Stimulated activated memory B cell treated with anti-CD40 and anti-IgM and Interleukin-4, amounts not matched to agents 10 μg/mL and 1 μg/mL and 100 μg/mL, for 72 hours (primary cell): ENCODE measurements around the gene ALOX5.

Experiments used
- ATAC-seq: fragments of 150-1000 bp; cut with Tn5 transposase; 2 replicates; pipeline ENCODE4 v1.10.0; 2021
- H3K27ac Mint-ChIP-seq: one replicate; pipeline ENCODE4 v1.8.0; 2022; ENCODE audit warnings: mild to moderate bottlenecking, mixed read lengths
- H3K27me3 Mint-ChIP-seq: one replicate; pipeline ENCODE4 v1.8.0; 2022; ENCODE audit warnings: mixed read lengths
- H3K36me3 Mint-ChIP-seq: one replicate; pipeline ENCODE4 v1.8.0; 2022; ENCODE audit warnings: mixed read lengths
- H3K4me1 Mint-ChIP-seq: one replicate; pipeline ENCODE4 v1.8.0; 2022; ENCODE audit warnings: mixed read lengths
- H3K4me3 Mint-ChIP-seq: one replicate; pipeline ENCODE4 v1.8.0; 2022; ENCODE audit warnings: mild to moderate bottlenecking, moderate library complexity, mixed read lengths
- H3K9me3 Mint-ChIP-seq: one replicate; pipeline ENCODE4 v1.8.0; 2022; ENCODE audit warnings: mixed read lengths

Gene ALOX5

GRCh38 chr10:45450866-45451265 is 76.8 kb downstream of the ALOX5 start:
- Mint-ChIP-seq H3K27me3 (no peaks in the 10 kb centered on the region), H3K27ac (peak overlapping the region; percentile 27), H3K9me3 (peaks cover 4% of the 10 kb centered on the region), H3K4me1 (peaks cover 40% of the 10 kb centered on the region), H3K4me3 (no peak overlapping the region), H3K36me3 (peaks cover 32% of the 10 kb centered on the region)
- no peak for ATAC-seq

- H3K9me3 Mint-ChIP-seq = peaks cover 4% of the 10 kb centered on the region
- no peak for ATAC-seq
- no peaks in the 10 kb centered on the region for H3K27me3 Mint-ChIP-seq
- peak overlapping the region; percentile 27 for H3K27ac Mint-ChIP-seq
- no peak overlapping the region for H3K4me3 Mint-ChIP-seq
- peaks cover 32% of the 10 kb centered on the region for H3K36me3 Mint-ChIP-seq
- H3K4me1 Mint-ChIP-seq = peaks cover 44% of the 10 kb centered on the region
These were observed 77.4 kb downstream of the ALOX5 start for GRCh38 chr10:45451407-45451806.

GRCh38 chr10:45452268-45452667 is 78.3 kb downstream of the ALOX5 start:
- Mint-ChIP-seq H3K36me3 (peaks cover 32% of the 10 kb centered on the region), H3K4me3 (no peak overlapping the region), H3K27ac (peak overlapping the region; percentile 93), H3K9me3 (peaks cover 4% of the 10 kb centered on the region), H3K27me3 (no peaks in the 10 kb centered on the region), H3K4me1 (peaks cover 44% of the 10 kb centered on the region)
- ATAC-seq = no peak

- Mint-ChIP-seq H3K4me1 (peaks cover 44% of the 10 kb centered on the region), H3K27ac (peak overlapping the region; percentile 93), H3K27me3 (no peaks in the 10 kb centered on the region), H3K4me3 (no peak overlapping the region), H3K36me3 (peaks cover 38% of the 10 kb centered on the region), H3K9me3 (peaks cover 4% of the 10 kb centered on the region)
- ATAC-seq = peak; percentile 20
These were observed 78.9 kb downstream of the ALOX5 start for GRCh38 chr10:45452743-45453452.

GRCh38 chr10:45453639-45454255 is 79.7 kb downstream of the ALOX5 start:
- peak overlapping the region; percentile 8 for H3K4me3 Mint-ChIP-seq
- ATAC-seq = peak; percentile 74
- peaks cover 46% of the 10 kb centered on the region for H3K36me3 Mint-ChIP-seq
- no peaks in the 10 kb centered on the region for H3K27me3 Mint-ChIP-seq
- H3K4me1 Mint-ChIP-seq = peaks cover 47% of the 10 kb centered on the region
- H3K9me3 Mint-ChIP-seq = peaks cover 4% of the 10 kb centered on the region
- peak overlapping the region; percentile 93 for H3K27ac Mint-ChIP-seq

- H3K27ac Mint-ChIP-seq = peak overlapping the region; percentile 93
- ATAC-seq = no peak
- H3K36me3 Mint-ChIP-seq = peaks cover 51% of the 10 kb centered on the region
- H3K4me3 Mint-ChIP-seq = no peak overlapping the region
- no peaks in the 10 kb centered on the region for H3K27me3 Mint-ChIP-seq
- H3K4me1 Mint-ChIP-seq = peaks cover 52% of the 10 kb centered on the region
- H3K9me3 Mint-ChIP-seq = peaks cover 4% of the 10 kb centered on the region
These were observed 80.2 kb downstream of the ALOX5 start for GRCh38 chr10:45454262-45454661.

GRCh38 chr10:45454859-45455258 is 80.8 kb downstream of the ALOX5 start:
- no peak for ATAC-seq
- Mint-ChIP-seq H3K4me1 (peaks cover 58% of the 10 kb centered on the region), H3K36me3 (peaks cover 52% of the 10 kb centered on the region), H3K27ac (peak overlapping the region; percentile 93), H3K27me3 (no peaks in the 10 kb centered on the region), H3K9me3 (peaks cover 4% of the 10 kb centered on the region), H3K4me3 (no peak overlapping the region)

GRCh38 chr10:45456233-45456632 is 82.2 kb downstream of the ALOX5 start:
- Mint-ChIP-seq H3K27me3 (no peaks in the 10 kb centered on the region), H3K4me3 (no peak overlapping the region), H3K27ac (peak overlapping the region; percentile 93), H3K4me1 (peaks cover 69% of the 10 kb centered on the region), H3K36me3 (peaks cover 53% of the 10 kb centered on the region), H3K9me3 (peaks cover 4% of the 10 kb centered on the region)
- no peak for ATAC-seq

GRCh38 chr10:45456822-45457221 is 82.8 kb downstream of the ALOX5 start:
- ATAC-seq = no peak
- no peaks in the 10 kb centered on the region for H3K27me3 Mint-ChIP-seq
- H3K36me3 Mint-ChIP-seq = peaks cover 48% of the 10 kb centered on the region
- H3K4me1 Mint-ChIP-seq = peaks cover 69% of the 10 kb centered on the region
- no peak overlapping the region for H3K4me3 Mint-ChIP-seq
- H3K27ac Mint-ChIP-seq = peak overlapping the region; percentile 93
- H3K9me3 Mint-ChIP-seq = no peaks in the 10 kb centered on the region

GRCh38 chr10:45457487-45457886 is 83.5 kb downstream of the ALOX5 start:
- no peaks in the 10 kb centered on the region for H3K9me3 Mint-ChIP-seq
- peak overlapping the region; percentile 93 for H3K27ac Mint-ChIP-seq
- no peak for ATAC-seq
- H3K36me3 Mint-ChIP-seq = peaks cover 48% of the 10 kb centered on the region
- no peak overlapping the region for H3K4me3 Mint-ChIP-seq
- H3K4me1 Mint-ChIP-seq = peaks cover 76% of the 10 kb centered on the region
- no peaks in the 10 kb centered on the region for H3K27me3 Mint-ChIP-seq

- ATAC-seq = peak; percentile 74
- peak overlapping the region; percentile 93 for H3K27ac Mint-ChIP-seq
- peaks cover 78% of the 10 kb centered on the region for H3K4me1 Mint-ChIP-seq
- H3K27me3 Mint-ChIP-seq = no peaks in the 10 kb centered on the region
- H3K4me3 Mint-ChIP-seq = peak overlapping the region; percentile 74
- no peaks in the 10 kb centered on the region for H3K9me3 Mint-ChIP-seq
- peaks cover 48% of the 10 kb centered on the region for H3K36me3 Mint-ChIP-seq
These were observed 86.3 kb downstream of the ALOX5 start for GRCh38 chr10:45460235-45460878.

- Mint-ChIP-seq H3K4me3 (peak overlapping the region; percentile 74), H3K4me1 (peaks cover 78% of the 10 kb centered on the region), H3K27ac (peak overlapping the region; percentile 93), H3K9me3 (no peaks in the 10 kb centered on the region), H3K27me3 (no peaks in the 10 kb centered on the region), H3K36me3 (peaks cover 41% of the 10 kb centered on the region)
- ATAC-seq = peak; percentile 86
These were observed 87.0 kb downstream of the ALOX5 start for GRCh38 chr10:45461034-45461433.

- Mint-ChIP-seq H3K27ac (peak overlapping the region; percentile 93), H3K4me3 (peak overlapping the region; percentile 81), H3K27me3 (no peaks in the 10 kb centered on the region), H3K36me3 (peaks cover 20% of the 10 kb centered on the region), H3K4me1 (peaks cover 98% of the 10 kb centered on the region), H3K9me3 (no peaks in the 10 kb centered on the region)
- ATAC-seq = no peak
These were observed 89.5 kb downstream of the ALOX5 start for GRCh38 chr10:45463244-45464116.

GRCh38 chr10:45464958-45465567 is 91.0 kb downstream of the ALOX5 start:
- Mint-ChIP-seq H3K27me3 (no peaks in the 10 kb centered on the region), H3K4me3 (peak overlapping the region; percentile 49), H3K36me3 (peaks cover 16% of the 10 kb centered on the region), H3K27ac (peak overlapping the region; percentile 93), H3K4me1 (peaks cover 91% of the 10 kb centered on the region), H3K9me3 (no peaks in the 10 kb centered on the region)
- ATAC-seq = peak; percentile 83
